NCI-H748 (cell line): Measurements from ENCODE around the gene GTPBP10.
A peak's percentile ranks its signal among the peaks of the same experiment; 100 is the strongest.
"Not testable (repeated sequence)": the region's sequence is repeated elsewhere in the genome, so short reads cannot be mapped to it uniquely, and the experiment has no call there.

Source experiments
- DNase-seq: peaks from one replicate; lab custom pipeline; 2025; ENCODE audit not compliant: unreplicated experiment; lab: John Stamatoyannopoulos, UW

GTPBP10 gene

GRCh38 chr7:90350032-90350431 is 3.5 kb downstream of the GTPBP10 start:
- not testable (repeated sequence) for DNase-seq

DNA sequence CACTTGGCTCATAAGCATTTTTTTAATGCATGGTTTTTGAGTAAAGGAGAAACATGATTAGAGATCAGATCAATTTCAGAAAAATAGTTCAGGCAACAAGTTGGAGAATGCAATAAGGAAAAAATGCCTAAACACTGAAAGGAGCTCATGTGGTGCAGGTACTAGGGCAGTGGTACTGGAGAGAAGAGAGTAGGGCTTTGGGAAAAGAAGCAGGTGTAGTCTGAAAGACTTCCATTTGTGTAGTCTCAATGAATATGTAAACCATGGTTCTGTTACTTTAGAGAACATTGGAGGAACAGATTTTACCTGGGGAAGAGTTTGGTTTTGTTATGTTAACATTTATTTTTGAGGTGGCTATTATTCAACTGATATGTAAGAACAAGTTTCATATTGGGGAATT is 5.5 kb downstream of the GTPBP10 start:
- DNase-seq, result no peak

- no peak for DNase-seq
Observed at GRCh38 chr7:90383422-90383821, 36.9 kb downstream of the GTPBP10 start.

- DNase-seq, result no peak
Observed at GRCh38 chr7:90383861-90384260, 37.3 kb downstream of the GTPBP10 start.

GRCh38 chr7:90384433-90384832 is 37.9 kb downstream of the GTPBP10 start:
- no peak for DNase-seq

GRCh38 chr7:90387470-90388240 is 41.1 kb downstream of the GTPBP10 start:
- no peak for DNase-seq

GRCh38 chr7:90390926-90391325 is 44.4 kb downstream of the GTPBP10 start:
- DNase-seq, result no peak

DNA sequence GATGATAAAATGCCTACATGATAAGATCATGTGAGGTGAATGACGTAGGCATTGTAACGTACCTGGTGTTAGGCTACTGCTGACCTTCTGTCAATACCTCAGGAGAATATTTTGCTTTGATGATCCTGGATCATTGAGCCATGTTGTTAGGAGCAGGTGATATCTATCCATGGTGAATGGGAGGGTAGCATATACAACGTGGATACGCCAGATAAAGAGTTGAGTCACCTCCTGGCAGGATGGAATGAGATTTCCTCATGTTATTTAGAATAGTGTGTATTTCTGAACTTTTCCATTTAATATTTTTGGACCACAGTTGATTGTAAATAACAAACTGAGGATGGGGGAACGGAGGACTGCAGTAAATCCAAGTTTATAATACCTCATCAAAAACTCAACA is 45.0 kb downstream of the GTPBP10 start:
- DNase-seq, result no peak

DNA sequence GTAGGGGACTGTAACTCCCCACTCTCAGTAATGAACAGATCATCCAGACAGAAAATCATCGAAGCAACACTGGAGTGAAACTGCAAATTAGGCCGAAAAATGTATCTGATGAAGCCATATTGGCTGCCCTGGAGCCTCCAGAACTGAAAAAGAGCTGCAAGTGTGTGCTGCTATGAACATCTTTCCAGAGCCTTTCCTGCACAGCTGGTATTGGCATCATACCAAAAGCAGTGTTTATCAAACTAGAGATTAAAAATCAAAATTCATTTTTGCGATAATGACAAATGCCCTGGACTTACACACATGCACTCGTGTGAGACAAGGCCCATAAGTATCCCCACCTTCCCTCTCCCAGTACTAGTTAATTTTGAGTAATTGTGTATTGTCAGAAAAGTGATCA is 49.9 kb downstream of the GTPBP10 start:
- no peak for DNase-seq

DNA sequence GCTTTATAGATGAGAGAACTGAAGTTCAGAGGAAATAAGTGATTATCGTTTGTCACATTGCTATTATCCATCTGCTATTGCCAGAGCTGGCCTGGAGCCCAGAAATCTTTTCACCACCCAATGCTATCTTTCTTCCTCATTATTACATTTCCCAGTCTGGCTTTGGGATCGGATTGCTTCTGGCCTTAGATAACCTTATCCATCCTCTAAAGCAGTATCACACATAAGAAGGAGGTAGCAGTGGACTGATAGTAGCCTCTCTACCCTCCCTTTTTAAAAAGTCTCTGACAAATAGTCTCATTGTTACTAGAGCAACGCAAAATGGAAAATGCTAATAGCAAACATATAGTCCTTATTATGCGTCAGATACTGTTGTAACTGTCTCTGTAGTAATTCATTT is 55.5 kb downstream of the GTPBP10 start:
- DNase-seq, result peak; percentile 59

GRCh38 chr7:90402785-90403173 is 56.3 kb downstream of the GTPBP10 start:
- no peak for DNase-seq

DNA sequence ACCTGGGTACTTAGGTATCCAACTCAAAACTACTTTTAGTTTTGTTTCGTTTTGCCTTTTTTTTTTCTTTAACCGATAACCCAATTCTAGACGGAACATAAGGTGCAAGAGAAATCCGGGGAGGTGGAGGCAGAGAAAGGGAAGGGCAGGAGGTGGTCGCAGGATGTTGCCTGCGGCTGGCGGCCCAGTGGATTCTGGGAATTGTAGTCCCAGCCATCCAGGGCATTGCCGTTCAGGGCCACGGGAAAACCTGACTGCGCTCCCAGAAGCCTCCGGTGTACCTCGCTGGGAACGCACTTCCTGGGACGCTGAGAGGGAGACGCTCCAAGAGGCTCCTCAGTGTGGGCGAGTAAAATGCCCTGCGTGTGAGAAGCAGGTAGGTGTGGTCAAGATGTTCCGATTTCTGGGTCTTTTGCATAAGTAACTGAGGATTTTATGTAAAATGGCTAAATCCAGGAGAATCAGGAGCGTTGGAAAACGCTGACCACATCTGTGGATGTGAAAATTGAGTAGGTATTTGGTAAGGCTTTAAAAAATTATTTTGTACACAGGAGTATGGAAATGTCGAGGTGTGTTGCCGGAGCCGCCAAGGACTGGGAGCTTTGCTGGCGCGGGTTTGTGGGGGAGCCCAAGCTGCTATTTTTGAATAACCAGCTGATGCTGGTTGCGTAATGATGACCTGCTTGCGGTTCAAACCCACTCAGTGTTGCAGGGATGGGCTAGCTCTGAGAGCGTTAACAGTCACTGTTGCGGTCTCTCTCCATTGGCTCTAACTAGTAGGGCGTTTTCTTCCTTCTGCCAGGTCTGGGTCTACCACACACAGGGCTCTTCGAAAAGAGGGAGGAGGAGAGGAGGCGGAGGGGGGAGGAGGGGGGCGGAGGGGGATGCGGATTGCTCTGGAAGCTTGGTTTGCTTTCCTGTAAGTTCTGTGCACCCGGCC is 56.9 kb downstream of the GTPBP10 start, which contains the start of gene CLDN12:
Gene CLDN12, plus strand, starts transcription at position 288 of the 940 bp plus-strand sequence. CDS start 9,216 bp downstream, outside the sequence.
- peak; percentile 95 for DNase-seq

GRCh38 chr7:90404777-90405176 is 58.3 kb downstream of the GTPBP10 start:
- no peak for DNase-seq

GRCh38 chr7:90407484-90407821 is 60.9 kb downstream of the GTPBP10 start:
- no peak for DNase-seq

DNA sequence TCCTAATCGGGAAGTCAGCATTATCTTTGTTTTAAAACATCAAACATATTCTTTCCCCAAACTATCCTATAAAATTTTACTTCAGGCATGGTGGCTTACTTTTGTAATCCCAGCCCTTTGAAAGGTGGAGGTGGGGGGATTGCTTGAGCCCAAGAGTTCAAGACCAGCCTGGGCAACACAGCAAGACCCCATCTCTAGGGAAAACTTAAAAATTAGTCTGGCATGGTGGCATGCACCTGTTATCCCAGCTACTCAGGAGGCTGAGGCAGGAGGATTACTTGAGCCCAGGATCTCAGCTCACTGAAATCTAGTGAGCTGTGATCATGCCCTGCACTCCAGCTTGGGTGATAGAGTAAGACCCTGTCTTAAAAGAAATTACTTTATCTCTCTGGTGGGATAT is 61.6 kb downstream of the GTPBP10 start:
- no peak for DNase-seq

DNA sequence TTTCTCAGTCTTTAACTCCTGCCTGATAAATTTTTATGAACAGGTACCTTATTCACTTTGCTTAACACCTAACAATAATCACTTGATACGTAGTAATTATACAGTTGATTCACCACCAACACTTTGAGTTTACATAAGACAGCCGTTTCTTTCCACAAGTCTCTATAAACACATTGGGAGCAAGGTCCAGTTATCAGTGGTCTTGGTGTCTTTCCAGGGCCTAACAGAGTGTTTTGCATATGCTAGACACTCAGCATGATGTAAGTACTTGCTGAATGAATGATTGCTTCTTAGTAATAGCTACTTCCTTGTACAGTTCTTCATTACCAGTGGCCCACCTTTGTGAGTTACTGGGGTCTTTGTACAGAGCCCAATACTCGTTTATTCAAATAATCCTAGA is 63.2 kb downstream of the GTPBP10 start:
- no peak for DNase-seq

- DNase-seq, result peak; percentile 53
Observed at GRCh38 chr7:90411510-90411909, 65.0 kb downstream of the GTPBP10 start.

DNA sequence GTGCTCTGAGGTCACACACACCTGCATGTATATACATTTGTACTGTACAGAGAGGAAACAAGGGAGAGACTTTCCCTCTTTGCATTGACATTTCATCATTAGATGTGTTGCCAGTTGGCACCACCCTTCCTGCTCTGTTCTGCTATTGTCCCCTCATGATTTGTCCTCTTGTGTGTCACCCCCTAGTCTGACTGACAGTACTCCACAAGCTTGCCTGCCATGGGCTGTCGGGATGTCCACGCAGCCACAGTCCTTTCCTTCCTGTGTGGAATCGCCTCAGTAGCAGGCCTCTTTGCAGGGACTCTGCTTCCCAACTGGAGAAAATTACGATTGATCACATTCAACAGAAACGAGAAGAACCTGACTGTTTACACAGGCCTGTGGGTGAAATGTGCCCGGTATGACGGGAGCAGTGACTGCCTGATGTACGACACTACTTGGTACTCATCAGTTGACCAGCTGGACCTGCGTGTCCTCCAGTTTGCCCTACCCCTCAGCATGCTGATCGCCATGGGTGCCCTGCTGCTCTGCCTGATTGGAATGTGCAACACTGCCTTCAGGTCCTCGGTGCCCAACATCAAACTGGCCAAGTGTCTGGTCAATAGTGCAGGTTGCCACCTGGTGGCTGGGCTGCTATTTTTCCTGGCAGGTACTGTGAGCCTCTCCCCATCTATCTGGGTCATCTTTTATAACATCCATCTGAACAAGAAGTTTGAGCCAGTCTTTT is 66.1 kb downstream of the GTPBP10 start:
- peak; percentile 43 for DNase-seq

DNA sequence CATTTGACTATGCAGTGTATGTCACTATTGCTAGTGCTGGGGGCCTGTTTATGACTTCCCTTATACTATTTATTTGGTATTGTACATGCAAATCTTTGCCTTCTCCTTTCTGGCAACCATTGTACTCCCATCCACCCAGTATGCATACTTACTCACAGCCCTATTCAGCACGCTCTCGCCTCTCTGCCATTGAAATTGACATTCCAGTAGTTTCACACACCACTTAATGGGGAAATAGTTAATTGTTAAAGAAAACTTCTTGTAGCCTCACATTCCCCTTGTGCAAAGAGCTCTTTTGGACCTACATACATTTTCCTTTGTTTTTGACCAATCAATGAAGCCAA is 66.6 kb downstream of the GTPBP10 start:
- DNase-seq, result no peak

DNA sequence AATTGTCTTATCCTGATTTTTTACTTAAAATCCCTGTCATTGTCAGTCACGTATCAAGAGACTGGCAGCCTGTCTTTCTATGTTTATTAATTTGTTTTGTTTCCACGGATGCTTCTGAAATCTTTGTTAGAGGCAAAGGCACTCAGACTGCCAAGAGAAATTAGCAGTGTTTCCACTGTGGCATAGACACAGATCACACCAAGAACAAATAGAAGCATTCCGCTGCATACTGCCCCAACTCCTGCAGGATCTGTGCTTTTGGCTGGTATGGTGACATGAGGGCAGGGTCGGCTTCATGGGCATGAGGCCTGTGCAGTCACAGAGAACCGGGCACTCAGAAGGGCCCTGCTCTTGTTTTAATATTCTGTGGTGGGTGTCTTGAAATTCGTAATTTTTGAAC is 75.1 kb downstream of the GTPBP10 start:
- DNase-seq, result no peak

DNA sequence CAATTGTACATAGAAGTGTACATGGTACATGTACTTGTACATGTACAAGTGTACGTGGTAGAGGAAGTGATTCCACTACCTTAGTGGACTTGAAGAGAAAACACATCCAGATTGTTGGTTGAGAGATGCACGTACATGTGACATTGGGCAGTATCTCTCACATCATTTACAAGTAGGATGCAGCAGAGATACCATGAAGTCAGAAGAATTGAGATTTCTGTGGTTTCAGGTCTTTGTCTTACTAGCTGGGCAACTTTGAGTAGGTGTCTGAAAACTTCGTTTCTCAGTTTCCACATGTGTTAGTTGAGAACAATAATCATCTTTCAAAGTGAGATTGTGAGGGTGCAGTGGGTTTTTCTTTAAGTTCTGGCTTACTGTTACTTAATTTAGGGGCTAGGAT is 78.2 kb downstream of the GTPBP10 start:
- DNase-seq, result no peak

- no peak for DNase-seq
Observed at GRCh38 chr7:90425376-90425775, 78.9 kb downstream of the GTPBP10 start.
